Activated CD4-positive, alpha-beta T cell treated with anti-CD3 and anti-CD28 coated beads for 4 hours (primary cell): ENCODE data around the gene FGF14.

Experiments
- DNase-seq, 2 donors: peaks; one replicate each; pipeline ENCODE4 v3.0.0-alpha.2; 2020

Gene FGF14

GRCh38 chr13:101965096-101965495 is 436.8 kb downstream of the FGF14 start:
- DNase-seq = no peak

GRCh38 chr13:101959016-101959415 is 442.8 kb downstream of the FGF14 start:
- no peak for DNase-seq

- no peak for DNase-seq
These were observed 446.1 kb downstream of the FGF14 start for GRCh38 chr13:101955764-101956163.

GRCh38 chr13:101951114-101951513 is 450.7 kb downstream of the FGF14 start:
- no peak for DNase-seq

- DNase-seq = no peak
These were observed 452.2 kb downstream of the FGF14 start for GRCh38 chr13:101949681-101950080.

GRCh38 chr13:101946401-101946800 is 455.4 kb downstream of the FGF14 start:
- DNase-seq = no peak

- no peak for DNase-seq
These were observed 456.4 kb downstream of the FGF14 start for GRCh38 chr13:101945435-101945834.

- no peak for DNase-seq
These were observed 457.3 kb downstream of the FGF14 start for GRCh38 chr13:101944521-101944920.

- DNase-seq = no peak
These were observed 459.2 kb downstream of the FGF14 start for GRCh38 chr13:101942535-101943157.

- DNase-seq = no peak
These were observed 459.8 kb downstream of the FGF14 start for GRCh38 chr13:101942038-101942437.

GRCh38 chr13:101941095-101941783 is 460.6 kb downstream of the FGF14 start:
- DNase-seq = no peak

- DNase-seq = no peak
These were observed 462.5 kb downstream of the FGF14 start for GRCh38 chr13:101939370-101939769.

GRCh38 chr13:101935828-101936227 is 466.0 kb downstream of the FGF14 start:
- no peak for DNase-seq

- no peak for DNase-seq
These were observed 470.7 kb downstream of the FGF14 start for GRCh38 chr13:101931186-101931585.

- no peak for DNase-seq
These were observed 471.5 kb downstream of the FGF14 start for GRCh38 chr13:101930331-101930730.

GRCh38 chr13:101925731-101926130 is 476.1 kb downstream of the FGF14 start:
- no peak for DNase-seq

- no peak for DNase-seq
These were observed 482.2 kb downstream of the FGF14 start for GRCh38 chr13:101919541-101920181.

GRCh38 chr13:101917833-101918661 is 483.8 kb downstream of the FGF14 start:
- no peak for DNase-seq

- DNase-seq = no peak
These were observed 484.4 kb downstream of the FGF14 start for GRCh38 chr13:101917475-101917810.

GRCh38 chr13:101916775-101917474 is 484.9 kb downstream of the FGF14 start:
- DNase-seq = no peak

- DNase-seq = no peak
These were observed 485.6 kb downstream of the FGF14 start for GRCh38 chr13:101916108-101916774.

- DNase-seq = no peak
These were observed 486.1 kb downstream of the FGF14 start for GRCh38 chr13:101915755-101916107.
